ENCODE measurements around the gene RESF1. TPM values are rescaled to one million over a fixed set of nuclear protein-coding genes. Genes with fewer than 3 reads are reported as not detected.

The RESF1 gene
- total RNA-seq, 1 experiment from 2014 or later: 14.8 TPM

DNA sequence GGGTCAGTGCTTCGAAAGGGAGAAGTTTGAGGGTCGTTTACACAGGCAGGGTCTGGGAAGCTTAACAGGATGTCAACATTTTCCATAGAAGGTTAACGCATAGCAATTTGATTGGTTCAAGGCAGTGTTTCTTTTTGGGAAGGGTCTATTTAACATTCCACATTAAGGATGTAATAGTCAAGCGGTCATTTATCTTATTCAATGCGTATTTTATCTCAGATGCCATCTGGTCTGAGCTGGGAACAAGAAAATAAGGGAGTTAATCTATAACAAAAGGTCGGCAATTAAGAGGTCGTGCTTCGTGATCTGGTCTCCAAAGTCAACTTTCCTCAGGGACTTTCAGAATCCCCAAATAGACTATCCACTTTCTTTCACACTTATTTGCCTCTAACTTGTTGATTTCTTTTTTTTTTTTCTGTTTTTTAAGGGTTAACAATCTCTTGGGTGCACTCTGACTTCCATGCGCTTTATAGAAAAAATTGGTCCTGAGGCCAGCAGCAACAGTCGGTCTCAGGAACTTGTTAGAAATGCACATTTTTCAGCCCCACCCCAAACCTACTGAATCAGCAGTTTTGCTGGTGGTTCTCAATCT is 550 bp upstream of the RESF1 start:
- DNase-seq: no peak

DNA sequence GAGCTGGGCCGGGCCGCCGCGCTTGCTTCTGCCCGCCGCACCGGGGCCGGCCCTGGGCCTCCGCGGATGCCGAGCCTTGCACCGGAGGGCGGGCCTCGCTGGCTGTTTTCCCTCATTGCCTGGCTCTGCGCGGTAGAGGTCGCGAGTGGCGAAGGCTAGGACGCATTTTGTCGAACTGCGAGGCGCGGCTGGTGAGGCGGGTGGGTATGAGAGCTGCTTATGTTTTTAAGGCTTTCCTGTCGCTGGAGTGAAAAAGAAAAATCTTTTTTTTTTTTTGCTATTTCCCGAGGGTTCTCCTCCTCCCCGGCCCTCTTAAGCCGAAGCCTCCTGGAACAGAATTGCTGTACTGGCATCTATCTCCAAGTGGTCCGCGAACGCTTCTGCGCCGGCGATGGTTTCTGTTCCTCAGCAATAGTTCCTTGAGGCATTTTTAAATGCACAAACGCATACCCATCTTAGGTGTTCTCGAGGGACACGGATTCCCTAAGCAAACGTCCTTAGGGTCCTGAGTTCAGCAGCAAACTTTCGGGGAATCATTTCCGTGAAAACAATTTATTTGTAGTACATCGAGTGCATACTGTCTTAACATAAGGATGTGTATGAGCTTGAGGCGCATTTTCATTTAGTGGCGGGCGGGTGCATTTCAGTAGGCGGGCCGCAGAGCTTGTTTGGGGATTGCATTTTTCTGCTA is 631 bp downstream of the RESF1 start:
- Histone ChIP-seq H3K9me3 (ENCODE audit: low read length) (no peaks in the 10 kb centered on the region), H2AFZ (ENCODE audit: low read length) (peak overlapping the region; percentile 93), H3K9me2 (replicated peaks; ENCODE audit: low read length) (no peaks in the 10 kb centered on the region), H3K27ac (ENCODE audit: low read length) (no peak overlapping the region; the same call in 1 of the 2 replicates), H3K4me1 (ENCODE audit: insufficient read depth, low read length) (peaks cover 14% of the 10 kb centered on the region; the same call in 1 of the 2 replicates), H3K4me3 (ENCODE audit: low read length) (peak overlapping the region; percentile 90), H3K4me2 (ENCODE audit: low read length) (peak overlapping the region; percentile 86), H3K9ac (ENCODE audit: low read length) (peak overlapping the region; percentile 69), H3K27me3 (ENCODE audit: low read length) (no peaks in the 10 kb centered on the region), H3K36me3 (ENCODE audit: low read depth, low read length) (0 out of 2 replicates have a peak, but pooled peaks cover 3% of the 10 kb centered on the region), H3K79me2 (ENCODE audit: low read length) (peaks cover 37% of the 10 kb centered on the region), H4K20me1 (ENCODE audit: low read length) (no peaks in the 10 kb centered on the region), H3F3A (ENCODE audit: low read length, unreplicated experiment) (no peaks in the 10 kb centered on the region)
- peak; percentile 34 for DNase-seq
- ChIA-PET CTCF (interaction anchor here (0.6 kb wide), 1 partner anchor 557 kb away, joined by 3 read pairs; no protein-coding TSS in a partner anchor), POLR2A (ENCODE audit: unreplicated experiment) (interaction anchor here (0.6 kb wide), 2 partner anchors 192 to 231 kb away, joined by 3 read pairs; partner anchors contain the start of gene AMN1)
- TF ChIP-seq EZH2phosphoT487 (IDR thresholded peaks at IDR 0.05; ENCODE audit: borderline replicate concordance, low read length) (no peak), EZH2 (IDR thresholded peaks at IDR 0.05; ENCODE audit: low read length, unreplicated experiment) (no peak)
- TF ChIP-seq, protein P1, sequence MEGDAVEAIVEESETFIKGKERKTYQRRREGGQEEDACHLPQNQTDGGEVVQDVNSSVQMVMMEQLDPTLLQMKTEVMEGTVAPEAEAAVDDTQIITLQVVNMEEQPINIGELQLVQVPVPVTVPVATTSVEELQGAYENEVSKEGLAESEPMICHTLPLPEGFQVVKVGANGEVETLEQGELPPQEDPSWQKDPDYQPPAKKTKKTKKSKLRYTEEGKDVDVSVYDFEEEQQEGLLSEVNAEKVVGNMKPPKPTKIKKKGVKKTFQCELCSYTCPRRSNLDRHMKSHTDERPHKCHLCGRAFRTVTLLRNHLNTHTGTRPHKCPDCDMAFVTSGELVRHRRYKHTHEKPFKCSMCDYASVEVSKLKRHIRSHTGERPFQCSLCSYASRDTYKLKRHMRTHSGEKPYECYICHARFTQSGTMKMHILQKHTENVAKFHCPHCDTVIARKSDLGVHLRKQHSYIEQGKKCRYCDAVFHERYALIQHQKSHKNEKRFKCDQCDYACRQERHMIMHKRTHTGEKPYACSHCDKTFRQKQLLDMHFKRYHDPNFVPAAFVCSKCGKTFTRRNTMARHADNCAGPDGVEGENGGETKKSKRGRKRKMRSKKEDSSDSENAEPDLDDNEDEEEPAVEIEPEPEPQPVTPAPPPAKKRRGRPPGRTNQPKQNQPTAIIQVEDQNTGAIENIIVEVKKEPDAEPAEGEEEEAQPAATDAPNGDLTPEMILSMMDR (conservative IDR thresholded peaks at IDR 0.05; ENCODE audit: low read depth, low read length): no peak
- ATAC-seq: peak; percentile 64
- intact Hi-C loops (cut with micrococcal nuclease): loop anchor here (2.0 to 10.0 kb wide), 5 partner anchors 91 to 352 kb away; partner anchors contain the start of genes AMN1 and ETFBKMT
- no TSS peak for BruUV-seq (replicated peaks)

More for the DNA sequence above, 550 bp upstream of the RESF1 start:
- TSS peak; percentile 73 for BruUV-seq (replicated peaks)
- H4K20me1 ChIP-seq (ENCODE audit: low read length): no peaks in the 10 kb centered on the region
- H3F3A ChIP-seq (ENCODE audit: low read length, unreplicated experiment): no peaks in the 10 kb centered on the region
- POLR2A ChIA-PET (ENCODE audit: unreplicated experiment): no interaction called here
- peaks cover 14% of the 10 kb centered on the region; the same call in 1 of the 2 replicates for H3K4me1 ChIP-seq (ENCODE audit: insufficient read depth, low read length)
- no peaks in the 10 kb centered on the region for H3K36me3 ChIP-seq (ENCODE audit: low read depth, low read length)
- CTCF ChIA-PET: no interaction called here
- peak overlapping the region; percentile 93 for H2AFZ ChIP-seq (ENCODE audit: low read length)
- TF ChIP-seq EZH2phosphoT487 (IDR thresholded peaks at IDR 0.05; ENCODE audit: borderline replicate concordance, low read length) (no peak), EZH2 (IDR thresholded peaks at IDR 0.05; ENCODE audit: low read length, unreplicated experiment) (no peak)
- TF ChIP-seq, protein P1 (conservative IDR thresholded peaks at IDR 0.05; ENCODE audit: low read depth, low read length): no peak
- H3K9ac ChIP-seq (ENCODE audit: low read length): peak overlapping the region; percentile 69
- peak overlapping the region; percentile 90 for H3K4me3 ChIP-seq (ENCODE audit: low read length)
- no peaks in the 10 kb centered on the region for H3K27me3 ChIP-seq (ENCODE audit: low read length)
- peak; percentile 13; the same call in 1 of the 2 replicates for ATAC-seq
- H3K4me2 ChIP-seq (ENCODE audit: low read length): peak overlapping the region; percentile 93
- no peaks in the 10 kb centered on the region for H3K9me3 ChIP-seq (ENCODE audit: low read length)
- peaks cover 26% of the 10 kb centered on the region for H3K79me2 ChIP-seq (ENCODE audit: low read length)
- peak overlapping the region; percentile 45 for H3K27ac ChIP-seq (ENCODE audit: low read length)
- H3K9me2 ChIP-seq (replicated peaks; ENCODE audit: low read length): no peaks in the 10 kb centered on the region
- intact Hi-C loops (cut with micrococcal nuclease): loop anchor here (5.0 kb wide), 1 partner anchor 231 kb away; the partner anchor contains the start of gene AMN1

Measured in PC-3 (cell line).